Fibroblast of lung (primary cell): ENCODE data around the gene SRD5A2. TPM values are rescaled to one million over a fixed set of nuclear protein-coding genes. Genes with fewer than 3 reads are reported as not detected.

Experiments used
- DNase-seq, 2 donors: peaks; one replicate each; pipeline versions ENCODE4 v3.0.0 to v3.0.0-alpha.2; 2010; ENCODE audit warnings: low read depth in 2 of 2
- H2AFZ ChIP-seq: 2 replicates; pipeline ENCODE4 v1.5.1; 2012; ENCODE audit warnings: low read length, control low read depth, inconsistent platforms
- H3K27ac ChIP-seq: 2 replicates; pipeline ENCODE4 v1.5.1; 2011; ENCODE audit warnings: low read length, control low read depth; ENCODE audit not compliant: insufficient read depth
- H3K27me3 ChIP-seq: 2 replicates; pipeline ENCODE4 v1.5.1; 2011; ENCODE audit warnings: mild to moderate bottlenecking, low read length; ENCODE audit not compliant: control insufficient read depth, insufficient read depth
- H3K36me3 ChIP-seq: 2 replicates; pipeline ENCODE4 v1.5.1; 2011; ENCODE audit warnings: low read length; ENCODE audit not compliant: control insufficient read depth, insufficient read depth
- H3K4me1 ChIP-seq: 2 replicates; pipeline ENCODE4 v1.5.1; 2011; ENCODE audit warnings: low read length; ENCODE audit not compliant: control insufficient read depth, insufficient read depth; ENCODE audit errors: extremely low read depth
- H3K4me2 ChIP-seq: 2 replicates; pipeline ENCODE4 v1.5.1; 2011; ENCODE audit warnings: low read length, control low read depth; ENCODE audit not compliant: insufficient read depth; ENCODE audit errors: extremely low read depth
- H3K4me3 ChIP-seq, 4 experiments: fragments of 200-600 bp in 1 of 4; sonication (generic) in 1 of 4; replicated peaks in 1 of 4; 2 replicates each; pipeline ENCODE4 v1.5.1; 2011 to 2016; ENCODE audit warnings: low read length in 4 of 4, low read depth in 3 of 4, mild to moderate bottlenecking in 3 of 4, control low read depth in 2 of 4, inconsistent platforms in 1 of 4, mixed read lengths in 1 of 4; ENCODE audit not compliant: insufficient read depth in 1 of 4; ENCODE audit errors: control extremely low read depth in 1 of 4
- H3K79me2 ChIP-seq: 2 replicates; pipeline ENCODE4 v1.5.1; 2012; ENCODE audit warnings: mild to moderate bottlenecking, low read length, inconsistent platforms; ENCODE audit not compliant: control insufficient read depth, insufficient read depth
- H3K9ac ChIP-seq: 2 replicates; pipeline ENCODE4 v1.5.1; 2011; ENCODE audit warnings: mild to moderate bottlenecking, low read length, control low read depth; ENCODE audit not compliant: insufficient read depth
- H3K9me3 ChIP-seq: 2 replicates; pipeline ENCODE4 v1.5.1; 2012; ENCODE audit warnings: low read depth, low read length; ENCODE audit not compliant: control insufficient read depth, insufficient read depth
- H4K20me1 ChIP-seq: 2 replicates; pipeline ENCODE4 v1.5.1; 2011; ENCODE audit warnings: low read length; ENCODE audit not compliant: control insufficient read depth, insufficient read depth; ENCODE audit errors: extremely low read depth
- EZH2 ChIP-seq: IDR thresholded peaks from 2 replicates; pipeline ENCODE4 v1.5.1; 2012; ENCODE audit warnings: low read length, control low read depth, mild to moderate bottlenecking; ENCODE audit errors: missing control alignments
- polyA minus RNA-seq: library from RNA; depleted of rRNA, polyadenylated mRNA; stranded (reverse); fragments of >200 nt; gene quantifications from 2 replicates; pipeline ENCODE4 v1.2.3, GENCODE V29; 2011; ENCODE audit warnings: low replicate concordance
- polyA plus RNA-seq, 2 donors: library from polyadenylated mRNA; depleted of rRNA in 1 of 2; stranded (reverse) in 1 of 2; unstranded in 1 of 2; fragments of >200 nt; gene quantifications; 2 replicates each; pipeline ENCODE4 v1.2.1, GENCODE V29; 2011 to 2012; ENCODE audit warnings: missing spikeins in 1 of 2
- total RNA-seq: library from RNA; depleted of rRNA; stranded (reverse); fragments of >200 nt; gene quantifications from 2 replicates; pipeline ENCODE4 v1.2.1, GENCODE V29; 2014
- TF ChIP-seq, protein P1 (sequence below), 2 donors: IDR thresholded peaks in 1 of 2; conservative IDR thresholded peaks in 1 of 2; 1 replicate in 1 of 2; 2 replicates in 1 of 2; pipeline ENCODE4 v1.5.1; 2011 to 2012; ENCODE audit warnings: low read length in 2 of 2, control low read depth in 1 of 2, inconsistent platforms in 1 of 2, low read depth in 1 of 2, mild to moderate bottlenecking in 1 of 2

SRD5A2 gene, protein sequence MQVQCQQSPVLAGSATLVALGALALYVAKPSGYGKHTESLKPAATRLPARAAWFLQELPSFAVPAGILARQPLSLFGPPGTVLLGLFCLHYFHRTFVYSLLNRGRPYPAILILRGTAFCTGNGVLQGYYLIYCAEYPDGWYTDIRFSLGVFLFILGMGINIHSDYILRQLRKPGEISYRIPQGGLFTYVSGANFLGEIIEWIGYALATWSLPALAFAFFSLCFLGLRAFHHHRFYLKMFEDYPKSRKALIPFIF
- total RNA-seq (not detected in 2 replicates), polyA plus RNA-seq (not detected in 2 replicates), polyA minus RNA-seq (not detected in 2 replicates)
- not detected in 2 replicates for polyA plus RNA-seq (2012)

DNA sequence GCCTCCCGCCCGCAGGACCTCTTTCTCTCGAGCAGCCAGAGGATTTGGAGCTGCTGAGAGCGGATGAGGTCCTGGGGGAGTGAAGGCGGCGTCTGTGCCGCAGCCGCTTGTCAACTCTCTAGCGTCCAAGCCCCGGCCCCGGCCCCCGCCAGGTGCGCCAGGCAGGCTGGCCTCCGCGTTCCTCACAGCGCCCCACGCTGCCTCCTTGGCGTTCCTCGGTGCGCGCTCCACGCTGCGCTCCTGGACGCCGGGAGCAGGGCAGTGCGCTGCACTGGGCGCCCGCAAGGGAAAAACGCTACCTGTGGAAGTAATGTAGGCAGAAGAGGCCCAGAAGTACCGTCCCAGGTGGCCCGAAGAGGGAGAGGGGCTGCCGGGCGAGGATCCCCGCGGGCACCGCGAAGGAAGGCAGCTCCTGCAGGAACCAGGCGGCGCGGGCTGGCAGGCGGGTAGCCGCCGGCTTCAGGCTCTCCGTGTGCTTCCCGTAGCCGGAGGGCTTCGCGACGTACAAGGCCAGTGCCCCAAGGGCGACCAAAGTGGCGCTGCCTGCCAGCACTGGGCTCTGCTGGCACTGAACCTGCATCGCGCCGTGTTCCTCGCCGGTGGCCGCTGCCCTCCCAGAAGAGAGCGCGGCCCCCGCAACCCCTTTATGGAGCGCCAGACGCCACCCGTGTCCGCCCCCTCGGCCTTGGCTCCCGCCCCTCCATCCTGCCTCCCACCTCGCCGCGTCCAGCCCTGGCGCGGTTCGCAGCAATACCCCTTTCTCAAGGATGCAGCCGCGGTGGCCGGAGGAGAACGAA, at the start of gene SRD5A2:
Gene SRD5A2, minus strand, starts transcription at position 618 of the 797 bp plus-strand sequence. Its CDS starts 38 bp downstream, at position 580.
- H3K4me1 ChIP-seq: no peaks in the 10 kb centered on the region
- H3K36me3 ChIP-seq: no peaks in the 10 kb centered on the region
- no peak within 1 kb of the TSS for H3K27ac ChIP-seq
- H2AFZ ChIP-seq: no peak within 1 kb of the TSS
- peaks cover 9% of the 10 kb centered on the region for H3K27me3 ChIP-seq
- TF ChIP-seq, protein P1, sequence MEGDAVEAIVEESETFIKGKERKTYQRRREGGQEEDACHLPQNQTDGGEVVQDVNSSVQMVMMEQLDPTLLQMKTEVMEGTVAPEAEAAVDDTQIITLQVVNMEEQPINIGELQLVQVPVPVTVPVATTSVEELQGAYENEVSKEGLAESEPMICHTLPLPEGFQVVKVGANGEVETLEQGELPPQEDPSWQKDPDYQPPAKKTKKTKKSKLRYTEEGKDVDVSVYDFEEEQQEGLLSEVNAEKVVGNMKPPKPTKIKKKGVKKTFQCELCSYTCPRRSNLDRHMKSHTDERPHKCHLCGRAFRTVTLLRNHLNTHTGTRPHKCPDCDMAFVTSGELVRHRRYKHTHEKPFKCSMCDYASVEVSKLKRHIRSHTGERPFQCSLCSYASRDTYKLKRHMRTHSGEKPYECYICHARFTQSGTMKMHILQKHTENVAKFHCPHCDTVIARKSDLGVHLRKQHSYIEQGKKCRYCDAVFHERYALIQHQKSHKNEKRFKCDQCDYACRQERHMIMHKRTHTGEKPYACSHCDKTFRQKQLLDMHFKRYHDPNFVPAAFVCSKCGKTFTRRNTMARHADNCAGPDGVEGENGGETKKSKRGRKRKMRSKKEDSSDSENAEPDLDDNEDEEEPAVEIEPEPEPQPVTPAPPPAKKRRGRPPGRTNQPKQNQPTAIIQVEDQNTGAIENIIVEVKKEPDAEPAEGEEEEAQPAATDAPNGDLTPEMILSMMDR (conservative IDR thresholded peaks at IDR 0.05 in 1 of 2, IDR thresholded peaks at IDR 0.05 in 1 of 2; ENCODE audit: low read depth in 1 of 2, low read length in 2 of 2): no peak
- peak; percentile 32 for TF ChIP-seq EZH2
- H3K79me2 ChIP-seq: no peaks in the 10 kb centered on the region
- H3K4me3 ChIP-seq: no peak within 1 kb of the TSS
- H3K9me3 ChIP-seq: no peaks in the 10 kb centered on the region
- no peaks in the 10 kb centered on the region for H4K20me1 ChIP-seq
- no peak within 1 kb of the TSS for H3K9ac ChIP-seq
- H3K4me2 ChIP-seq: no peak within 1 kb of the TSS
- DNase-seq: no peak

DNA sequence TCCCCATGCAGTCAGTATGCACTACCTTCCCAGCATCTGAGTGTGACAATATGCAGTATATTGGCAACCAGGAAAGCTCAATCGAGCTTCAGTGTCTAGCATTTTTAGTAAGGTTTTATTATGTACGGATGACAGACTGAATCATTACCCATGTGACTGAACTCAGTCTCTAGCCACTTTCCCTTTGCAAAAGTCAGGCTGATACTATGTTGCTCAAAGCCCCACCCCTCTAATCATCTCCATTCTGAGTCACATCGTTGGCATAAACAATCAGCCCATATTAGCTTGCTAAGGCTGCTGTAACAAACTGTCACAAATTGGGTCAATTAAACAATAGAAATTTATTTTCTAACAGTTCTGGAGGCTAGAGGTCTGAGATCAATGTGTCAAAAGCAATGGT, 25.8 kb upstream of the SRD5A2 start:
- Histone ChIP-seq H3K4me1 (no peaks in the 10 kb centered on the region), H3K27me3 (no peaks in the 10 kb centered on the region), H3K4me3 (no peak overlapping the region), H3K4me2 (no peak overlapping the region), H3K9me3 (no peaks in the 10 kb centered on the region), H3K9ac (no peak overlapping the region), H4K20me1 (no peaks in the 10 kb centered on the region), H3K79me2 (no peaks in the 10 kb centered on the region), H3K36me3 (no peaks in the 10 kb centered on the region), H2AFZ (no peak overlapping the region), H3K27ac (no peak overlapping the region)
- no peak for TF ChIP-seq EZH2
- no peak for DNase-seq

DNA sequence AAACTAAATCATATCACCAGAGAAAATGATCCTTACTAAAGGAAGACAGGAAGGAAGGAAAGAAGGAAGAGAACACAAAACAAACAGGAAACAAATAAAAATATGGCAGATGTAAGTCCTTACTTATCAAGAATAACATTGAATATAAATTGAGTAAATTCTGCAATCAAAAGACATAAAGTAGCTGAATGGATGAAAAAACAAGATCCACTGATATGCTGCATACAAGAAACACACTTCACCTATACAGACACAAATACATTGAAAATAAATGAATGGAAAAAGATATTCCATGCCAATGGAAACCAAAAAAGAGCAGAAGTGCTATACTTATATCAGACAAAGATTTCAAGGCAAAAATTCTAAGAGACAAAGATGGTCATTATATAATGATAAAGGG, 18.0 kb upstream of the SRD5A2 start:
- Histone ChIP-seq H3K9me3 (no peaks in the 10 kb centered on the region), H2AFZ (no peak overlapping the region), H3K27ac (no peak overlapping the region), H3K36me3 (no peaks in the 10 kb centered on the region), H3K4me2 (no peak overlapping the region), H3K27me3 (no peaks in the 10 kb centered on the region), H3K79me2 (no peaks in the 10 kb centered on the region), H3K9ac (no peak overlapping the region), H3K4me1 (no peaks in the 10 kb centered on the region), H3K4me3 (no peak overlapping the region), H4K20me1 (no peaks in the 10 kb centered on the region)
- DNase-seq: no peak
- TF ChIP-seq, protein P1 (conservative IDR thresholded peaks at IDR 0.05 in 1 of 2, IDR thresholded peaks at IDR 0.05 in 1 of 2; ENCODE audit: low read depth in 1 of 2, low read length in 2 of 2): no peak
- no peak for TF ChIP-seq EZH2
